ENCODE measurements around the gene RNF141. TPM values are rescaled to one million over a fixed set of nuclear protein-coding genes. Genes with fewer than 3 reads are reported as not detected.
A peak's percentile ranks its signal among the peaks of the same experiment; 100 is the strongest.

RNF141 gene
- total and polyA plus RNA-seq, 2 donors (not counting 3 experiments of a cell fraction or from before 2014, with no cell fraction given) = 9.4 to 32.4 TPM

DNA sequence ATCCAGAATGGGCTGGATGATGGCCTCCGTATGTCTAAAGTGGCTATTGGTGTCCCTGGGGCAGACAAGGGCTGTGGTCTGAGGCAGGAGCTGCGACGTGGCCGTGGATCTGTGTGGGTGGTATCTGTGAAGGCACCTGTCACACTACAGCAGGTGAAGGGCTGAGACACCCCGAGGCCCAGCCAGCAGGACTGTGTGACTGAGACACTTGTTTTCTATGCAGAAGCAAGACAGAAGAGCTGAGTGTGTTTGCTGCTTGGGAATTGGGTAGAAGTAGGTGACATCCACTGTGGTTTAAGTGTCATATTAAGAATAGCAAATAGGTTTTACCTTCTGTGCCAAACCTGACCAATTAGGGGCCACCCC is 51.0 kb downstream of the RNF141 start:
- intact Hi-C loops (cut with micrococcal nuclease) = loop anchor here (1.0 kb wide), 2 partner anchors 15 to 51 kb away; partner anchors contain the start of gene RNF141
- POLR2A ChIA-PET = no interaction called here

More for the DNA sequence above, 51.0 kb downstream of the RNF141 start:
- Histone ChIP-seq H3K36me3 (ENCODE audit: control insufficient read depth in 2 of 2, extremely low read depth in 1 of 2, insufficient read depth in 2 of 2, low read length in 2 of 2) (no peaks in the 10 kb centered on the region), H3K4me2 (ENCODE audit: insufficient read depth, low read length) (no peak overlapping the region), H3K79me2 (ENCODE audit: control insufficient read depth, insufficient read depth, low read length) (no peaks in the 10 kb centered on the region), H2AFZ (ENCODE audit: low read depth, low read length) (no peak overlapping the region), H3K4me3 (replicated peaks in 1 of 3; ENCODE audit: insufficient read depth in 1 of 3, low read depth in 1 of 3, low read length in 3 of 3) (no peak overlapping the region), H3K9ac (replicated peaks; ENCODE audit: extremely low read depth, insufficient read depth, low read length) (no peak overlapping the region), H3K9me3 (replicated peaks; ENCODE audit: control insufficient read depth, insufficient read depth, low read length) (no peaks in the 10 kb centered on the region), H3K27ac (ENCODE audit: insufficient read depth, low read depth, low read length) (peak overlapping the region; percentile 65), H3K4me1 (ENCODE audit: control insufficient read depth, extremely low read depth, insufficient read depth, low read length) (peaks cover 17% of the 10 kb centered on the region), H3K9me1 (replicated peaks; ENCODE audit: control insufficient read depth, extremely low read depth, insufficient read depth, low read length) (no peaks in the 10 kb centered on the region), H4K20me1 (replicated peaks; ENCODE audit: control insufficient read depth, extremely low read depth, insufficient read depth, low read length) (no peaks in the 10 kb centered on the region), H3K27me3 (ENCODE audit: control insufficient read depth in 2 of 2, insufficient read depth in 2 of 2, low read length in 2 of 2) (no peaks in the 10 kb centered on the region)
- CTCF ChIA-PET = interaction anchor here (1.1 to 1.5 kb wide), 7 partner anchors 10 to 84 kb away, joined by 3 to 8 read pairs (median 3); partner anchors contain the start of gene RNF141
- DNase-seq (ENCODE audit: low read depth, low spot score) (no peak), FAIRE-seq (peak; percentile 38)
- dilution Hi-C loops (cut with MboI; ENCODE audit: extremely low pct_ligation_motif_present, low sequenced_read_pairs) = no loop called here
- BruUV-seq (replicated peaks) = no TSS peak
- TF ChIP-seq, protein P1, sequence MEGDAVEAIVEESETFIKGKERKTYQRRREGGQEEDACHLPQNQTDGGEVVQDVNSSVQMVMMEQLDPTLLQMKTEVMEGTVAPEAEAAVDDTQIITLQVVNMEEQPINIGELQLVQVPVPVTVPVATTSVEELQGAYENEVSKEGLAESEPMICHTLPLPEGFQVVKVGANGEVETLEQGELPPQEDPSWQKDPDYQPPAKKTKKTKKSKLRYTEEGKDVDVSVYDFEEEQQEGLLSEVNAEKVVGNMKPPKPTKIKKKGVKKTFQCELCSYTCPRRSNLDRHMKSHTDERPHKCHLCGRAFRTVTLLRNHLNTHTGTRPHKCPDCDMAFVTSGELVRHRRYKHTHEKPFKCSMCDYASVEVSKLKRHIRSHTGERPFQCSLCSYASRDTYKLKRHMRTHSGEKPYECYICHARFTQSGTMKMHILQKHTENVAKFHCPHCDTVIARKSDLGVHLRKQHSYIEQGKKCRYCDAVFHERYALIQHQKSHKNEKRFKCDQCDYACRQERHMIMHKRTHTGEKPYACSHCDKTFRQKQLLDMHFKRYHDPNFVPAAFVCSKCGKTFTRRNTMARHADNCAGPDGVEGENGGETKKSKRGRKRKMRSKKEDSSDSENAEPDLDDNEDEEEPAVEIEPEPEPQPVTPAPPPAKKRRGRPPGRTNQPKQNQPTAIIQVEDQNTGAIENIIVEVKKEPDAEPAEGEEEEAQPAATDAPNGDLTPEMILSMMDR (IDR thresholded peaks at IDR 0.05; ENCODE audit: extremely low read depth in 1 of 2, insufficient read depth in 1 of 2, low read depth in 1 of 2, low read length in 2 of 2) = no peak
- TF ChIP-seq GATA2 (IDR thresholded peaks at IDR 0.05; ENCODE audit: insufficient read depth, insufficient read length, low read depth, low read length) = no peak
- TF ChIP-seq POLR2AphosphoS5 (IDR thresholded peaks at IDR 0.05; ENCODE audit: insufficient read depth, low read depth, low read length) = no peak
- no peak for TF ChIP-seq FOS (IDR thresholded peaks at IDR 0.05; ENCODE audit: borderline replicate concordance, insufficient read depth, low read length)
- TF ChIP-seq EZH2 (IDR thresholded peaks at IDR 0.05; ENCODE audit: borderline replicate concordance, low read depth, low read length, severe bottlenecking) = no peak
- TF ChIP-seq JUN (IDR thresholded peaks at IDR 0.05; ENCODE audit: borderline replicate concordance, insufficient read depth, insufficient read length, low read depth) = no peak
- TF ChIP-seq, protein P2, sequence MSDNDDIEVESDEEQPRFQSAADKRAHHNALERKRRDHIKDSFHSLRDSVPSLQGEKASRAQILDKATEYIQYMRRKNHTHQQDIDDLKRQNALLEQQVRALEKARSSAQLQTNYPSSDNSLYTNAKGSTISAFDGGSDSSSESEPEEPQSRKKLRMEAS (IDR thresholded peaks at IDR 0.05; ENCODE audit: insufficient read depth, insufficient read length) = no peak
- TF ChIP-seq POLR2A (IDR thresholded peaks at IDR 0.05; ENCODE audit: low read depth, low read length) = no peak
- no peak for TF ChIP-seq MYC (IDR thresholded peaks at IDR 0.05; ENCODE audit: low read depth, low read length)
